DOHH2 (cell line): Measurements from ENCODE around the gene MUC5B.

Source experiments
- H3F3A ChIP-seq: fragments of 200-600 bp; sonication (generic), shearing (Covaris generic); 2 replicates; pipeline ENCODE4 v1.6.0; 2016; ENCODE audit warnings: antibody characterized with exemption, mild to moderate bottlenecking; ENCODE audit not compliant: control insufficient read depth, insufficient read depth
- H3K27ac ChIP-seq: fragments of 200-600 bp; sonication (generic); 2 replicates; pipeline ENCODE4 v1.5.1; 2014; ENCODE audit warnings: low read depth, mild to moderate bottlenecking, low read length, moderate library complexity
- H3K27me3 ChIP-seq: fragments of 200-600 bp; sonication (generic); 2 replicates; pipeline ENCODE4 v1.6.1; 2014; ENCODE audit warnings: mild to moderate bottlenecking, low read length, mixed read lengths; ENCODE audit not compliant: control insufficient read depth
- H3K36me3 ChIP-seq: fragments of 200-600 bp; sonication (generic); 2 replicates; pipeline ENCODE4 v1.6.1; 2014; ENCODE audit warnings: mild to moderate bottlenecking, low read length, moderate library complexity, mixed read lengths; ENCODE audit not compliant: control insufficient read depth
- H3K4me1 ChIP-seq: fragments of 200-600 bp; sonication (generic); 2 replicates; pipeline ENCODE4 v1.6.1; 2014; ENCODE audit warnings: mild to moderate bottlenecking, low read length, mixed read lengths; ENCODE audit not compliant: control insufficient read depth
- H3K4me2 ChIP-seq: fragments of 200-600 bp; sonication (generic); 2 replicates; pipeline ENCODE4 v1.6.0; 2014; ENCODE audit warnings: mild to moderate bottlenecking, low read length, moderate library complexity
- H3K4me3 ChIP-seq: fragments of 200-600 bp; sonication (generic); 2 replicates; pipeline ENCODE4 v1.5.1; 2014; ENCODE audit warnings: mild to moderate bottlenecking, low read length, mixed read lengths
- H3K79me2 ChIP-seq: fragments of 200-600 bp; sonication (generic); 2 replicates; pipeline ENCODE4 v1.6.1; 2014; ENCODE audit warnings: mild to moderate bottlenecking, low read length, mixed read lengths; ENCODE audit not compliant: control insufficient read depth
- H3K9me2 ChIP-seq: fragments of 200-600 bp; sonication (generic); replicated peaks from 2 replicates; pipeline ENCODE4 v1.6.1; 2014; ENCODE audit warnings: mild to moderate bottlenecking, low read length, mixed read lengths; ENCODE audit not compliant: control insufficient read depth
- H3K9me3 ChIP-seq: fragments of 200-600 bp; sonication (generic); 2 replicates; pipeline ENCODE4 v1.6.1; 2014; ENCODE audit warnings: antibody characterized with exemption, low read length, mixed read lengths; ENCODE audit not compliant: control insufficient read depth, insufficient read depth
- H4K20me1 ChIP-seq: fragments of 200-600 bp; sonication (generic); 2 replicates; pipeline ENCODE4 v1.6.0; 2014; ENCODE audit warnings: low read depth, mild to moderate bottlenecking, antibody characterized with exemption, low read length, moderate library complexity; ENCODE audit not compliant: control insufficient read depth, insufficient read depth
- CTCF ChIP-seq: fragments of 200-600 bp; sonication (generic); IDR thresholded peaks from one replicate; pipeline ENCODE4 v1.5.1; 2014; ENCODE audit warnings: antibody characterized with exemption, mild to moderate bottlenecking, low read depth, low read length; ENCODE audit not compliant: poor library complexity, severe bottlenecking
- EZH2phosphoT487 ChIP-seq: fragments of 200-600 bp; sonication (generic); IDR thresholded peaks from 2 replicates; pipeline ENCODE4 v1.6.1; 2017; ENCODE audit warnings: borderline replicate concordance, mild to moderate bottlenecking, antibody characterized with exemption, low read length, moderate library complexity, mixed read lengths

The MUC5B gene

GRCh38 chr11:1290052-1291040, 67.5 kb downstream of the MUC5B start:
- H3K36me3 ChIP-seq = peaks cover 11% of the 10 kb centered on the region; the same call in 1 of the 2 replicates
- H4K20me1 ChIP-seq = no peaks in the 10 kb centered on the region
- no peaks in the 10 kb centered on the region for H3K79me2 ChIP-seq
- no peak overlapping the region for H3K27ac ChIP-seq
- no peak overlapping the region for H3K4me3 ChIP-seq
- H3K4me2 ChIP-seq = no peak overlapping the region
- no peaks in the 10 kb centered on the region for H3K9me2 ChIP-seq
- no peaks in the 10 kb centered on the region for H3K4me1 ChIP-seq
- H3K27me3 ChIP-seq = no peaks in the 10 kb centered on the region
- peaks cover 9% of the 10 kb centered on the region; the same call in 1 of the 2 replicates for H3K9me3 ChIP-seq
- H3F3A ChIP-seq = no peaks in the 10 kb centered on the region
- TF ChIP-seq CTCF (no peak), EZH2phosphoT487 (no peak)

GRCh38 chr11:1291295-1292017, 68.6 kb downstream of the MUC5B start:
- Histone ChIP-seq H3K4me3 (no peak overlapping the region), H3K27me3 (no peaks in the 10 kb centered on the region), H3F3A (no peaks in the 10 kb centered on the region), H3K36me3 (peaks cover 17% of the 10 kb centered on the region; the same call in 1 of the 2 replicates), H3K9me3 (peaks cover 19% of the 10 kb centered on the region), H3K4me1 (no peaks in the 10 kb centered on the region), H4K20me1 (no peaks in the 10 kb centered on the region), H3K27ac (no peak overlapping the region), H3K79me2 (no peaks in the 10 kb centered on the region), H3K4me2 (no peak overlapping the region), H3K9me2 (no peaks in the 10 kb centered on the region)
- TF ChIP-seq EZH2phosphoT487 (no peak), CTCF (no peak)

- no peaks in the 10 kb centered on the region for H3F3A ChIP-seq
- H3K79me2 ChIP-seq = no peaks in the 10 kb centered on the region
- no peak overlapping the region for H3K4me3 ChIP-seq
- TF ChIP-seq CTCF (no peak), EZH2phosphoT487 (no peak)
- H3K9me2 ChIP-seq = no peaks in the 10 kb centered on the region
- H3K36me3 ChIP-seq = peaks cover 17% of the 10 kb centered on the region; the same call in 1 of the 2 replicates
- peaks cover 20% of the 10 kb centered on the region for H3K9me3 ChIP-seq
- H3K27ac ChIP-seq = no peak overlapping the region
- no peaks in the 10 kb centered on the region for H3K4me1 ChIP-seq
- no peaks in the 10 kb centered on the region for H4K20me1 ChIP-seq
- H3K4me2 ChIP-seq = no peak overlapping the region
- no peaks in the 10 kb centered on the region for H3K27me3 ChIP-seq
These were observed 69.3 kb downstream of the MUC5B start for GRCh38 chr11:1292018-1292643.
